Mammary epithelial cell (primary cell): ENCODE results near the gene ATF5.

Experiments used
- CTCF ChIP-seq, 2 donors: IDR thresholded peaks in 1 of 2; conservative IDR thresholded peaks in 1 of 2; 2 replicates each; pipeline ENCODE4 v1.5.1; 2011 to 2012; ENCODE audit warnings: inconsistent platforms in 2 of 2, low read length in 2 of 2, mild to moderate bottlenecking in 2 of 2, control low read depth in 1 of 2, low read depth in 1 of 2; ENCODE audit not compliant: insufficient read depth in 1 of 2; ENCODE audit errors: extremely low read depth in 1 of 2
- EZH2 ChIP-seq: IDR thresholded peaks from 2 replicates; pipeline ENCODE4 v1.6.1; 2012; ENCODE audit warnings: low read length, inconsistent platforms, borderline replicate concordance

- TF ChIP-seq CTCF (conservative IDR thresholded peaks at IDR 0.05 in 1 of 2, IDR thresholded peaks at IDR 0.05 in 1 of 2; ENCODE audit: extremely low read depth in 1 of 2, insufficient read depth in 1 of 2, low read depth in 1 of 2, low read length in 2 of 2) (no peak), EZH2 (no peak)
These were observed 3.0 kb downstream of the ATF5 start for GRCh38 chr19:49932041-49932451.
